Adrenal gland (tissue), 12 donors: ENCODE results near the gene SATB1. TPM values are rescaled to one million over a fixed set of nuclear protein-coding genes. Genes with fewer than 3 reads are reported as not detected.

Experiments
- DNase-seq, 7 donors: peaks; one replicate each; pipeline ENCODE4 v3.0.0-alpha.2; 2019 to 2020
- H3K27ac ChIP-seq, 5 donors: fragments of 200-600 bp; sonication (generic) in 4 of 5; 1 replicate in 3 of 5; 2 replicates in 2 of 5; pipeline versions ENCODE4 v1.5.1 to v1.8.0; 2016 to 2020; ENCODE audit warnings: mild to moderate bottlenecking in 1 of 5
- H3K27me3 ChIP-seq: fragments of 200-600 bp; 2 replicates; pipeline ENCODE4 v1.8.0; 2021
- H3K36me3 ChIP-seq, 2 donors: fragments of 200-600 bp; replicated peaks in 1 of 2; 1 replicate in 1 of 2; 2 replicates in 1 of 2; pipeline versions ENCODE4 v1.5.1 to v1.8.0; 2018 to 2022
- H3K4me1 ChIP-seq, 2 donors: fragments of 200-600 bp; replicated peaks in 1 of 2; 1 replicate in 1 of 2; 2 replicates in 1 of 2; pipeline versions ENCODE4 v1.5.1 to v1.8.0; 2018 to 2021
- H3K4me3 ChIP-seq, 4 donors: fragments of 200-600 bp; sonication (generic) in 3 of 4; one replicate each; pipeline ENCODE4 v1.5.1; 2016 to 2018
- H3K9me3 ChIP-seq, 3 donors: fragments of 200-600 bp; sonication (generic) in 1 of 3; replicated peaks in 1 of 3; 1 replicate in 2 of 3; 2 replicates in 1 of 3; pipeline versions ENCODE4 v1.5.1 to v1.8.0; 2016 to 2021
- POLR2A ChIP-seq, 2 donors: fragments of 450-650 bp; IDR thresholded peaks; one replicate each; pipeline ENCODE4 v1.6.1; 2017; ENCODE audit warnings: antibody characterized with exemption in 2 of 2, mild to moderate bottlenecking in 2 of 2, moderate library complexity in 1 of 2
- WGBS, 4 donors: extraction: QIAGEN DNeasy Blood & Tissue Kit in 2 of 4; methylation state at CpG; one replicate each; pipeline versions ENCODE4 v1.1.5 to v1.1.7; 2013 to 2017; 5-methylcytosine and 5-hydroxymethylcytosine counted together
- intact Hi-C, 2 donors: fragments of 100-400 bp; cut with DNase I; formaldehyde crosslinking; loops; one replicate each; pipeline versions ENCODE4 v1.14.1 to v1.15.0; 2022 to 2023
- polyA plus RNA-seq, 3 donors: library from polyadenylated mRNA; stranded (reverse); fragments of 200-250 nt in 2 of 3; fragments of 350-450 nt in 1 of 3; fragmentation: Illumina TruSeq in 1 of 3; extraction: RNeasy Lipid Tissue Mini Kit (QIAGEN cat#74804) in 1 of 3; gene quantifications; one replicate each; pipeline ENCODE4 v1.2.3, GENCODE V29; 2013 to 2014
- total RNA-seq, 9 donors: library from RNA; depleted of rRNA in 4 of 9; stranded (reverse); fragments of >200 nt in 4 of 9; fragments of 120-200 nt in 1 of 9; fragmentation: NEBNext Ultra II Directional in 1 of 9; extraction: Animal tissue kit (Norgen Biotek cat#: 25700) in 1 of 9; gene quantifications; one replicate each; pipeline versions ENCODE4 v1.1.0 to v1.2.4, GENCODE V29; 2013 to 2023
- TF ChIP-seq, protein P1 (sequence below), 6 experiments: fragments of 450-650 bp in 4 of 6; fragments of 200-600 bp in 2 of 6; sonication (generic) in 1 of 6; IDR thresholded peaks; 1 replicate in 5 of 6; 2 replicates in 1 of 6; pipeline versions ENCODE4 v1.5.1 to v1.8.0; 2016 to 2021; ENCODE audit warnings: antibody characterized with exemption in 6 of 6, mild to moderate bottlenecking in 2 of 6, moderate library complexity in 1 of 6
- donor health status: healthy with polysubstance abuse.
- donor health status: Bipolar disorder and iron deficiency.
- donor health status: DM: yes; HTN: yes; CAD: no.
- donor health status: DM: no; HTN: no; CAD: no.
- donor health status: DM: no; HTN: no; CAD: no.
- donor health status: DM: yes; HTN: yes; CAD: no.

SATB1 gene
- total and polyA plus RNA-seq, 12 donors: 9.1 to 31.5 (median 12.9) TPM

DNA sequence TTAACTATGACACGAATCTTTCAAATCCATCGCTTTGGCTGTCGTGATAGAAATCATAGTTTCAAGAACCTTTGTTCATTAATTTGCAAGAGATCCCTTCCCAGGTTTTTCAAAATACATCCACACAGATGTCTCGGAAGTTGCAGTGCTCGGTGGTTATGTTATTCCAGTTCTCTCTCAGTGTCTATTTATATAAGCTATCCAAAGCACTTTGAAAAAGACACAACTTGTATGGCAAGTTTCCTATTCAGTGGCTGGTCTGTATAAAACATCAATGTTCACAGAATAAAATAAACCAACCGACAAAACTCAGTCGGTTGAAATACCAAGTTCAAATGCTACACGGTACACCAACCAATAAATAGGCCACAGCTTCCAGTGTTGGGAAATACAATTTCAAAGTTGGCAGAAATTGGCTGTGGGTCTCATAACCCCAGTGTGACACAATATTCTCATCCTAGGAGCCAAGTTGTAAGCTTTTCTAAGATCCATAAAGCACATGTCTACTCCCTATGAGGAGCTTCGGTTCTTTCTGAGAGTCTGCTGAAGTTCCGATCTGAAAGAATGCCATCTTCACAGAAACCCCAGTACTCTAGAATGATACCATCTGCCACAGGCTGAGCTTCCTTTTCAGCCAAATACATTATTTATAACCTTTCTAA lies 23.7 kb downstream of the SATB1 start:
- DNase-seq: no peak
- Histone ChIP-seq H3K27ac (no peak overlapping the region), H3K4me1 (no peaks in the 10 kb centered on the region), H3K27me3 (no peaks in the 10 kb centered on the region), H3K4me3 (no peak overlapping the region), H3K9me3 (no peaks in the 10 kb centered on the region), H3K36me3 (no peaks in the 10 kb centered on the region)
- 83 to 97% (median 90%) methylated on average over 10 of the region's 10 CpGs for WGBS, 4 donors
- TF ChIP-seq, protein P1, sequence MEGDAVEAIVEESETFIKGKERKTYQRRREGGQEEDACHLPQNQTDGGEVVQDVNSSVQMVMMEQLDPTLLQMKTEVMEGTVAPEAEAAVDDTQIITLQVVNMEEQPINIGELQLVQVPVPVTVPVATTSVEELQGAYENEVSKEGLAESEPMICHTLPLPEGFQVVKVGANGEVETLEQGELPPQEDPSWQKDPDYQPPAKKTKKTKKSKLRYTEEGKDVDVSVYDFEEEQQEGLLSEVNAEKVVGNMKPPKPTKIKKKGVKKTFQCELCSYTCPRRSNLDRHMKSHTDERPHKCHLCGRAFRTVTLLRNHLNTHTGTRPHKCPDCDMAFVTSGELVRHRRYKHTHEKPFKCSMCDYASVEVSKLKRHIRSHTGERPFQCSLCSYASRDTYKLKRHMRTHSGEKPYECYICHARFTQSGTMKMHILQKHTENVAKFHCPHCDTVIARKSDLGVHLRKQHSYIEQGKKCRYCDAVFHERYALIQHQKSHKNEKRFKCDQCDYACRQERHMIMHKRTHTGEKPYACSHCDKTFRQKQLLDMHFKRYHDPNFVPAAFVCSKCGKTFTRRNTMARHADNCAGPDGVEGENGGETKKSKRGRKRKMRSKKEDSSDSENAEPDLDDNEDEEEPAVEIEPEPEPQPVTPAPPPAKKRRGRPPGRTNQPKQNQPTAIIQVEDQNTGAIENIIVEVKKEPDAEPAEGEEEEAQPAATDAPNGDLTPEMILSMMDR (IDR thresholded peaks at IDR 0.05): no peak
- TF ChIP-seq POLR2A (IDR thresholded peaks at IDR 0.05): no peak
- intact Hi-C loops: no loop called here

DNA sequence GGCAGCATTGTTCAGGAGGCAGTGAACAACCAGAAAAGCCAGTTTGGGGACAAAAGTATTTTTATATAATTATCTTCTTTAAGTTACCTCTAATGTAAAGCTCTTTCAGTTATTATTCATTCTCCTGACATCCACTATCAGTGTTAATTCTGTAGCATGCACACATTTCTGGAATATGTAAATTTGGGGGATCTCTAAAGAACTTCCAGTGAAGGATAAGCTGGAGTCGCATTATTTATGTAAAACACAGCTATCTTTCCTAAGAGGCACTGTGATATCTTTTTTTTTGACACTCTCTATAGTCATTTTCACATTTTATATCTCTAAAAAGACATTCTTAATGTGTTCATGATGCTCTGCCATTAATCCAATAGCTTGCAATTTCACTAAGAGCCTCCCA lies 26.7 kb downstream of the SATB1 start:
- intact Hi-C loops: no loop called here
- H3K9me3 ChIP-seq: no peaks in the 10 kb centered on the region
- no peak overlapping the region for H3K4me3 ChIP-seq
- H3K27ac ChIP-seq: no peak overlapping the region
- TF ChIP-seq, protein P1 (IDR thresholded peaks at IDR 0.05): no peak
- TF ChIP-seq POLR2A (IDR thresholded peaks at IDR 0.05): no peak
- H3K27me3 ChIP-seq: no peaks in the 10 kb centered on the region
- H3K4me1 ChIP-seq: no peaks in the 10 kb centered on the region
- no peak for DNase-seq
- peaks cover 3 to 9% of the 10 kb centered on the region in 2 donors for H3K36me3 ChIP-seq
- 97 to 100% (median 98%) methylated on average over 1 of the region's 1 CpG for WGBS, 4 donors

DNA sequence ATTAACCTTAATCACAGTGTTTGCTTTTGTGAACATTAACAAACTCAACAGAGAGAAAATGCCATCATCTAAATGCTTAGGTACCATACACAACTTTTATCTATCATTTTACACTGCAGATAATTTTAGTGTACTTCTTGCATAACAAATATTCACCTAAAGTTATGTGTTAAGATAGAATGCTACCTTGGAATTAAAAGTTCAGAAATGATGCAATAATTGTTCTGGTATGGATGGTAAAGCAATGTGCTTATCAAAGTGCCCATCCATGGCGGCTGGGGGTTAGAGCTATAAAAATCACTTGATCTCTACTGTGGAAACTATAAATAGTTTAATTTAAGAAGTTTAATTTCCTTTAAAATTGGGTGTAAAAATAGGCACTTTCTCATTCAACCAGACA lies 28.7 kb downstream of the SATB1 start:
- Histone ChIP-seq H3K4me1 (no peaks in the 10 kb centered on the region), H3K27ac (no peak overlapping the region), H3K27me3 (no peaks in the 10 kb centered on the region), H3K36me3 (peaks cover 3 to 9% of the 10 kb centered on the region in 2 donors), H3K9me3 (no peaks in the 10 kb centered on the region), H3K4me3 (no peak overlapping the region)
- WGBS, 4 donors: 0 to 95% (median 42%) methylated on average over 1 of the region's 1 CpG
- TF ChIP-seq POLR2A (IDR thresholded peaks at IDR 0.05): no peak
- no peak for DNase-seq
- intact Hi-C loops: no loop called here

DNA sequence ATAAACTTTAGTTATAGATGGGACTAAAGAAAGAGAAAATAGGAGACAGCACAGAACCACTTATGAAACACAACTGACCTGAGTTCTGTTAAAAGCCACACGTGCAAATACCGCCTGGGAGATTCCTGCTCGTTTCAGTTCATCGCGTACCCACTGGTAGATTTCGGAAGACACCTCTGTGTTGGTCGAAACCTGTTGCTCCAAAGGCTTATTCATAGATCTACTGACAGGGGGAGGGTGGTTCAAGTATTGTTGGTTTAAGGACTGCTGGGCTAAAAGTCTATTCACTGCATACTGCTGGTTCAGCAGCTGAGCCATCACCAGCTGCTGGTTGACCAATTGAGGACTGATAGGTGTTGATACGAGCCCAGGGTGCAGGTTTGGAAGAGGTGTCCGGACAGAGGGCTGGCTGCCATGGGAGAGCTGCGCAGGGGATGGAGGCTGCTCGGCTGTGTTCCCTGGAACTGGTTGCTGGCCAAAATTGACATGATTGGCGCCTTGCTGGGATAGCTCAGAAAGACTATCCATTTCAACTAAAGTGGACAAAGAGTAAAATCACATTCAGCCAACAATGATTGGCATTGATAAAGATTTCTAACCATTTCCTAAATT lies 30.6 kb downstream of the SATB1 start:
- Histone ChIP-seq H3K9me3 (no peaks in the 10 kb centered on the region), H3K27me3 (no peaks in the 10 kb centered on the region), H3K4me1 (no peaks in the 10 kb centered on the region), H3K36me3 (peaks cover 3 to 9% of the 10 kb centered on the region in 2 donors), H3K4me3 (no peak overlapping the region), H3K27ac (no peak overlapping the region)
- DNase-seq: no peak
- 96 to 98% (median 98%) methylated on average over 11 to 12 of the region's 12 CpGs for WGBS, 4 donors
- TF ChIP-seq, protein P1 (IDR thresholded peaks at IDR 0.05): no peak
- TF ChIP-seq POLR2A (IDR thresholded peaks at IDR 0.05): no peak
- intact Hi-C loops: no loop called here

DNA sequence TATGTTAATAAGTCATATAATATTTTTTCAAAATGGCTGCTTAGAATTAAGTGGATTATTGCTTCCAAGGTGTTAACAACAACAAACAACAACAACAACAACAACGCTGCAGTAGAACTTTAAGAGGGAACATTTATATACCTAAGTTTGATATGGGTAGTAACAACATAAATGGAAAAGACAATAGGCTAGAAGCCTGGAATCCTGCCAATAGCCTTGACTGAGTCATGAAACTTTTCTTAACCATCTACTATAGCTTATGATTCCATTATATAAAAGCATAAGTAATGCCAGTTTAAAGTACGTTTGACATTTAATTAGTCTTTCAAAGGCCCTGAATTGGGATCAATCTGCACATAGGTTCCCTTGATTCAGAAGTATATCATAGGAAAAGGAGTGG lies 31.2 kb downstream of the SATB1 start:
- 61 to 94% (median 78%) methylated on average over 2 of the region's 2 CpGs for WGBS, 4 donors
- peaks cover 3 to 9% of the 10 kb centered on the region in 2 donors for H3K36me3 ChIP-seq

More for the DNA sequence above, 31.2 kb downstream of the SATB1 start:
- H3K9me3 ChIP-seq: no peaks in the 10 kb centered on the region
- intact Hi-C loops: no loop called here
- H3K4me3 ChIP-seq: no peak overlapping the region
- no peak for DNase-seq
- H3K27me3 ChIP-seq: no peaks in the 10 kb centered on the region
- TF ChIP-seq, protein P1 (IDR thresholded peaks at IDR 0.05): no peak
- TF ChIP-seq POLR2A (IDR thresholded peaks at IDR 0.05): no peak
- H3K4me1 ChIP-seq: no peaks in the 10 kb centered on the region
- H3K27ac ChIP-seq: no peak overlapping the region
